ENCODE data around the gene FIG4. TPM values are rescaled to one million over a fixed set of nuclear protein-coding genes. Genes with fewer than 3 reads are reported as not detected.

Gene FIG4
- total and polyA plus RNA-seq, 2 of the 4 experiments (the other 2 are of a cell fraction), result 12.1 to 15.4 TPM

DNA sequence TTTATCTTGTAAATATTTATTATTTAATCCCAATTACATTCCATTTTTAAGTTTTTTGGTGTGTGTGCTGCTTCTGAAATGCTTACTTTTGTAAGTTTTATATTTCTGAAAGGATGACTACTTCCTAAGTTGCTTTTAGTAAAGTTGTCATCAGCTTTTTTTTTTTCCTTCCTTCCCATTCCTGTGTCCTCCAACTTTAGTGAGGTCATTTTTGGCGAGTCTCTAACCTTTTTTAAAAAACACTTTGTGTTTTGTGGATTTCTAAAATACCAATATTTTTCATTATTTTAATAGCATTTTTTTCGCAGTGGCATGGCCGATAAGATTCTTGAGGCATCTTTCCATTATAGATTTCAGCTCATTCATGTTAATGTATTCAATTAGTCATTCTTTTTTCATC is 30.9 kb downstream of the FIG4 start:
- Histone ChIP-seq H3K27me3 (ENCODE audit: control insufficient read depth, insufficient read depth, low read length) (no peaks in the 10 kb centered on the region), H3K23ac (ENCODE audit: low read depth, low read length) (no peak overlapping the region), H4K91ac (ENCODE audit: insufficient read depth, low read depth, low read length) (no peak overlapping the region), H2BK120ac (ENCODE audit: low read depth, low read length) (no peak overlapping the region), H3K4me1 (ENCODE audit: control insufficient read depth, insufficient read depth, low read length) (no peaks in the 10 kb centered on the region), H3K9me3 (ENCODE audit: control insufficient read depth, insufficient read depth, low read length) (no peaks in the 10 kb centered on the region), H4K20me1 (ENCODE audit: insufficient read depth, low read length) (no peaks in the 10 kb centered on the region), H4K5ac (ENCODE audit: low read depth, low read length) (no peak overlapping the region), H3K56ac (ENCODE audit: extremely low read depth, insufficient read depth, low read length) (no peak overlapping the region), H3K36me3 (ENCODE audit: control insufficient read depth, insufficient read depth, low read length) (no peaks in the 10 kb centered on the region; the same call in 1 of the 2 replicates), H3K9me1 (ENCODE audit: insufficient read depth, low read length) (no peaks in the 10 kb centered on the region), H3K4ac (ENCODE audit: low read depth, low read length) (no peak overlapping the region), H2AK5ac (ENCODE audit: low read depth, low read length) (no peak overlapping the region), H2BK5ac (ENCODE audit: low read depth, low read length, poor library complexity, severe bottlenecking) (no peak overlapping the region), H4K8ac (ENCODE audit: low read depth in 2 of 2, low read length in 2 of 2) (no peak overlapping the region), H3K9ac (ENCODE audit: low read depth, low read length) (no peak overlapping the region), H3K79me1 (ENCODE audit: low read depth in 1 of 2, low read length in 2 of 2) (no peaks in the 10 kb centered on the region), H3K4me3 (ENCODE audit: insufficient read depth, low read depth, low read length) (no peak overlapping the region), H3K27ac (ENCODE audit: insufficient read depth, low read length) (no peak overlapping the region), H3K14ac (replicated peaks; ENCODE audit: low read depth, low read length) (no peak overlapping the region), H2AFZ (replicated peaks; ENCODE audit: low read length, poor library complexity) (no peak overlapping the region), H3K4me2 (ENCODE audit: low read depth, low read length) (no peak overlapping the region), H2BK15ac (ENCODE audit: low read depth, low read length) (no peak overlapping the region), H2BK20ac (ENCODE audit: low read depth, low read length) (no peak overlapping the region), H3K18ac (ENCODE audit: low read depth, low read length) (no peak overlapping the region), H2AK9ac (replicated peaks; ENCODE audit: low read depth, low read length, poor library complexity) (no peak overlapping the region)
- dilution Hi-C loops (cut with HindIII; ENCODE audit: low sequenced_read_pairs, unreplicated experiment), result loop anchor here (25.0 kb wide), 1 partner anchor 315 kb away; no protein-coding TSS in a partner anchor
- no peak for DNase-seq
- no CpG with 5 or more reads among the region's 3 CpGs for WGBS, 2 experiments (ENCODE audit: extremely low coverage in 2 of 2, insufficient read length in 1 of 2)
- in situ Hi-C loops (cut with MboI; ENCODE audit: low sequenced_read_pairs), result no loop called here
- intact Hi-C loops (cut with micrococcal nuclease), result no loop called here
- ChIA-PET POLR2A (ENCODE audit: unreplicated experiment) (no interaction called here), CTCF (interaction anchor here (0.9 to 1.2 kb wide), 2 partner anchors 9 to 318 kb away, joined by 3 to 4 read pairs; no protein-coding TSS in a partner anchor)
- no peak for ATAC-seq (ENCODE audit: low read depth)
- TF ChIP-seq RFX5 (IDR thresholded peaks at IDR 0.05; ENCODE audit: low read depth, low read length) (no peak), MAZ (IDR thresholded peaks at IDR 0.05; ENCODE audit: borderline replicate concordance, low read depth, low read length) (no peak), MAFK (IDR thresholded peaks at IDR 0.05; ENCODE audit: low read depth, low read length) (no peak), RAD21 (IDR thresholded peaks at IDR 0.05; ENCODE audit: low read length) (no peak), BHLHE40 (IDR thresholded peaks at IDR 0.05; ENCODE audit: low read depth, low read length) (no peak), ELK1 (IDR thresholded peaks at IDR 0.05; ENCODE audit: borderline replicate concordance, low read depth, low read length) (no peak)
- BruUV-seq (replicated peaks), result no TSS peak
